SK-MEL-5 (cell line): ENCODE data around the gene SBSN. TPM values are rescaled to one million over a fixed set of nuclear protein-coding genes. Genes with fewer than 3 reads are reported as not detected.

ENCODE experiments used
- DNase-seq: peaks from one replicate; pipeline ENCODE4 v3.0.0-alpha.2; 2016; ENCODE audit warnings: low read depth, low spot score
- in situ Hi-C: cut with HindIII; loops from 2 replicates; pipeline ENCODE4 v1.10.0; 2016; ENCODE audit warnings: low sequenced_read_pairs, high pct_unique_total_duplicates, low pct_unique_long_range_greater_than_20kb
- total RNA-seq: library from RNA; depleted of rRNA; stranded (reverse); fragments of >200 nt; shearing (Covaris generic); gene quantifications from 2 replicates; pipeline ENCODE4 v1.2.3, GENCODE V29; 2014

The SBSN gene
- total RNA-seq, 1 experiment from 2014 or later = not detected

- DNase-seq = no peak
- in situ Hi-C loops = no loop called here
These were observed 28.9 kb upstream of the SBSN start for GRCh38 chr19:35556846-35557538.

- no peak for DNase-seq
- in situ Hi-C loops = no loop called here
These were observed 28.0 kb upstream of the SBSN start for GRCh38 chr19:35556025-35556590.

- peak; percentile 64 for DNase-seq
- in situ Hi-C loops = no loop called here
These were observed 27.3 kb upstream of the SBSN start for GRCh38 chr19:35555301-35556005.

GRCh38 chr19:35554076-35554475 is 26.0 kb upstream of the SBSN start:
- in situ Hi-C loops = no loop called here
- DNase-seq = no peak

GRCh38 chr19:35553385-35554000 is 25.4 kb upstream of the SBSN start:
- DNase-seq = no peak
- in situ Hi-C loops = no loop called here

GRCh38 chr19:35552534-35553384 is 24.6 kb upstream of the SBSN start:
- no peak for DNase-seq
- in situ Hi-C loops = no loop called here

GRCh38 chr19:35551091-35551810 is 23.1 kb upstream of the SBSN start:
- in situ Hi-C loops = no loop called here
- no peak for DNase-seq

GRCh38 chr19:35549879-35550523 is 21.9 kb upstream of the SBSN start:
- no peak for DNase-seq
- in situ Hi-C loops = no loop called here

GRCh38 chr19:35549174-35549788 is 21.2 kb upstream of the SBSN start:
- peak; percentile 81 for DNase-seq
- in situ Hi-C loops = no loop called here

- DNase-seq = no peak
- in situ Hi-C loops = no loop called here
These were observed 18.4 kb upstream of the SBSN start for GRCh38 chr19:35546532-35546931.

- in situ Hi-C loops = no loop called here
- DNase-seq = peak; percentile 38
These were observed 17.8 kb upstream of the SBSN start for GRCh38 chr19:35545855-35546381.

- in situ Hi-C loops = no loop called here
These were observed 17.1 kb upstream of the SBSN start, which contains the start of gene TMEM147 for GRCh38 chr19:35545001-35545854. Gene TMEM147 (plus strand): TSS chr19:35545626. CDS start chr19:35545740, 114 bp downstream.

GRCh38 chr19:35544110-35544802 is 16.1 kb upstream of the SBSN start:
- no peak for DNase-seq
- in situ Hi-C loops = no loop called here

More at GRCh38 chr19:35545001-35545854, 17.1 kb upstream of the SBSN start, which contains the start of gene TMEM147:
- peak; percentile 86 for DNase-seq

- in situ Hi-C loops = no loop called here
- DNase-seq = no peak
These were observed 15.4 kb upstream of the SBSN start for GRCh38 chr19:35543280-35544109.
